GM19099 (cell line): ENCODE results near the gene WDR91.

ENCODE experiments used
- POLR2A ChIP-seq: IDR thresholded peaks from 3 replicates; pipeline ENCODE4 v1.6.1; 2011; ENCODE audit warnings: low read depth; ENCODE audit not compliant: insufficient read length; ENCODE audit errors: extremely low read depth

The WDR91 gene

GRCh38 chr7:135208102-135208793 is 3.1 kb downstream of the WDR91 start:
- TF ChIP-seq POLR2A: peak; percentile 18

- peak; percentile 20 for TF ChIP-seq POLR2A
Measured at GRCh38 chr7:135207406-135208101, 3.8 kb downstream of the WDR91 start.

- peak; percentile 39 for TF ChIP-seq POLR2A
Measured at GRCh38 chr7:135206941-135207391, 4.4 kb downstream of the WDR91 start.

- no peak for TF ChIP-seq POLR2A
Measured at GRCh38 chr7:135205850-135206249, 5.5 kb downstream of the WDR91 start.

GRCh38 chr7:135204876-135205275 is 6.5 kb downstream of the WDR91 start:
- TF ChIP-seq POLR2A: no peak

- TF ChIP-seq POLR2A: no peak
Measured at GRCh38 chr7:135204341-135204749, 7.0 kb downstream of the WDR91 start.

GRCh38 chr7:135201350-135201749 is 10.0 kb downstream of the WDR91 start:
- TF ChIP-seq POLR2A: no peak

- TF ChIP-seq POLR2A: no peak
Measured at GRCh38 chr7:135200821-135201331, 10.4 kb downstream of the WDR91 start.

- TF ChIP-seq POLR2A: no peak
Measured at GRCh38 chr7:135199439-135199838, 11.9 kb downstream of the WDR91 start.

- no peak for TF ChIP-seq POLR2A
Measured at GRCh38 chr7:135197906-135198655, 13.2 kb downstream of the WDR91 start.

- TF ChIP-seq POLR2A: no peak
Measured at GRCh38 chr7:135197343-135197742, 14.0 kb downstream of the WDR91 start.

- no peak for TF ChIP-seq POLR2A
Measured at GRCh38 chr7:135195968-135196629, 15.2 kb downstream of the WDR91 start.

- no peak for TF ChIP-seq POLR2A
Measured at GRCh38 chr7:135195156-135195555, 16.2 kb downstream of the WDR91 start.

- TF ChIP-seq POLR2A: no peak
Measured at GRCh38 chr7:135194494-135195095, 16.7 kb downstream of the WDR91 start.
